Type B pancreatic cell (in vitro differentiated cells): Measurements from ENCODE around the gene ATG5. TPM values are rescaled to one million over a fixed set of nuclear protein-coding genes. Genes with fewer than 3 reads are reported as not detected.
A peak's percentile ranks its signal among the peaks of the same experiment; 100 is the strongest.

Experiments
- DNase-seq: peaks from one replicate; pipeline ENCODE4 v3.0.0; 2021; ENCODE audit warnings: mixed read lengths; ENCODE audit not compliant: unreplicated experiment; ENCODE audit errors: extremely low spot score
- H3K27ac Mint-ChIP-seq: 2 replicates; pipeline ENCODE4 v1.8.0; 2021; ENCODE audit warnings: mild to moderate bottlenecking, mixed read lengths
- H3K27me3 Mint-ChIP-seq: 2 replicates; pipeline ENCODE4 v1.8.0; 2021; ENCODE audit warnings: mixed read lengths
- H3K36me3 Mint-ChIP-seq: 2 replicates; pipeline ENCODE4 v1.8.0; 2021; ENCODE audit warnings: mixed read lengths
- H3K4me1 Mint-ChIP-seq: one replicate; pipeline ENCODE4 v1.8.0; 2021; ENCODE audit warnings: mixed read lengths; ENCODE audit not compliant: unreplicated experiment
- H3K4me3 Mint-ChIP-seq: 2 replicates; pipeline ENCODE4 v1.8.0; 2021; ENCODE audit warnings: mild to moderate bottlenecking, mixed read lengths
- H3K9me3 Mint-ChIP-seq: 2 replicates; pipeline ENCODE4 v1.8.0; 2021; ENCODE audit warnings: mixed read lengths
- total RNA-seq: library from RNA; stranded (reverse); gene quantifications from 2 replicates; pipeline ENCODE4 v1.2.1, GENCODE V29; 2021; ENCODE audit warnings: low replicate concordance
- TF ChIP-seq, protein P1 (sequence below): fragments of 200-600 bp; sonication (generic); conservative IDR thresholded peaks from 2 replicates; pipeline ENCODE4 v1.5.0; 2021; ENCODE audit warnings: antibody characterized with exemption, mild to moderate bottlenecking

Gene ATG5
- total RNA-seq, 1 donor from 2014 or later, result 27.8 TPM

DNA sequence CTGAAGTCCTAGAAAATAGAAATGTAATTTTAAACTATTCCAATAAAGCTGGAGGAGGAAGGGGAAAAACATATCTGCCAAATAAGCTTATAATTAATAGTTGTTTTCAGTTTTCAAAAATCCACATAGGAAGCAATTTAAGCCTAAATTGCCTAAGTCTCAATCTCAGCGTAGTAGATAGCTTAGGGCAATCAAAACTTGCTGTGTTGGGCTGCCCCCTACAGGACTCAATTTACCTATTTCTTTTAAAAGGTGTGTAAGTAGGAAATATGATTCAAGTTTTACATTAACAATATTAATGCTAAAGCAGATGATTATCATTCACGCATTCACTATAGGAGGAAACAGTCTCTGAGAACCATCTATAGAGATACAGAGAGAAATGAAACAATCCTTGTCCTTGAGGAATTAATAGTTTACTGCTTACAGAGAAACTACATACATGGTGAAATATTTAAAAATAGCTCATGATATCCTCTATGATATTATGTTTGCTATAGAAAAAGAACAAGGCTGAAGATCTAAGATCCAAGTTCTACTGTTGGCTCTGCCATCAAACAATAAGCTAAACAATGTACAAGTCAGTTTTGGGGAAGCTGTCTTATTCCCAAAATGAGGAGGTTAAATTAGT lies 102.1 kb downstream of the ATG5 start:
- Mint-ChIP-seq H3K4me1 (peaks cover 7% of the 10 kb centered on the region), H3K27me3 (no peaks in the 10 kb centered on the region), H3K4me3 (no peak overlapping the region), H3K36me3 (peaks cover 32% of the 10 kb centered on the region), H3K27ac (no peak overlapping the region), H3K9me3 (no peaks in the 10 kb centered on the region)
- DNase-seq, result no peak
- TF ChIP-seq, protein P1, sequence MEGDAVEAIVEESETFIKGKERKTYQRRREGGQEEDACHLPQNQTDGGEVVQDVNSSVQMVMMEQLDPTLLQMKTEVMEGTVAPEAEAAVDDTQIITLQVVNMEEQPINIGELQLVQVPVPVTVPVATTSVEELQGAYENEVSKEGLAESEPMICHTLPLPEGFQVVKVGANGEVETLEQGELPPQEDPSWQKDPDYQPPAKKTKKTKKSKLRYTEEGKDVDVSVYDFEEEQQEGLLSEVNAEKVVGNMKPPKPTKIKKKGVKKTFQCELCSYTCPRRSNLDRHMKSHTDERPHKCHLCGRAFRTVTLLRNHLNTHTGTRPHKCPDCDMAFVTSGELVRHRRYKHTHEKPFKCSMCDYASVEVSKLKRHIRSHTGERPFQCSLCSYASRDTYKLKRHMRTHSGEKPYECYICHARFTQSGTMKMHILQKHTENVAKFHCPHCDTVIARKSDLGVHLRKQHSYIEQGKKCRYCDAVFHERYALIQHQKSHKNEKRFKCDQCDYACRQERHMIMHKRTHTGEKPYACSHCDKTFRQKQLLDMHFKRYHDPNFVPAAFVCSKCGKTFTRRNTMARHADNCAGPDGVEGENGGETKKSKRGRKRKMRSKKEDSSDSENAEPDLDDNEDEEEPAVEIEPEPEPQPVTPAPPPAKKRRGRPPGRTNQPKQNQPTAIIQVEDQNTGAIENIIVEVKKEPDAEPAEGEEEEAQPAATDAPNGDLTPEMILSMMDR, result peak; percentile 87

DNA sequence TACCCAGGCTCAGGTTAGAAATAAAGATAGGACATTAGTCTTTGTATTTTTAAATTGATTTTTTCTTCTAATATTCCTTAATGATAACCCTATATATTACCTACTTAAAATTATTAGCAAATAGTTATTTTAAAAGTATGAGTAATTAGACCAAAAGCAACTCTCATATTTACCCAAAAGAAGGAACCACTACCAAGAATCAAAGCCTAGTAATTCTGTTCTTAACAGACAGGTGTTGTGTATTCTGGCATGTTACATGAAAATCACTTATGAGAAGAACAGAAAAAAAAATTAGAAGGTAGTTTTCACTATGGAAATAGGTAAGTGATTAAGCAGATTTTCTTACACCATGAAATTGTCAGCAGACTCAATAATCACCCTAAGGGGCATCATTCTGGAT lies 105.1 kb downstream of the ATG5 start:
- Mint-ChIP-seq H3K9me3 (no peaks in the 10 kb centered on the region), H3K4me1 (peaks cover 2% of the 10 kb centered on the region), H3K4me3 (no peak overlapping the region), H3K27ac (no peak overlapping the region), H3K27me3 (no peaks in the 10 kb centered on the region), H3K36me3 (peaks cover 9% of the 10 kb centered on the region)
- TF ChIP-seq, protein P1, result no peak
- DNase-seq, result no peak

DNA sequence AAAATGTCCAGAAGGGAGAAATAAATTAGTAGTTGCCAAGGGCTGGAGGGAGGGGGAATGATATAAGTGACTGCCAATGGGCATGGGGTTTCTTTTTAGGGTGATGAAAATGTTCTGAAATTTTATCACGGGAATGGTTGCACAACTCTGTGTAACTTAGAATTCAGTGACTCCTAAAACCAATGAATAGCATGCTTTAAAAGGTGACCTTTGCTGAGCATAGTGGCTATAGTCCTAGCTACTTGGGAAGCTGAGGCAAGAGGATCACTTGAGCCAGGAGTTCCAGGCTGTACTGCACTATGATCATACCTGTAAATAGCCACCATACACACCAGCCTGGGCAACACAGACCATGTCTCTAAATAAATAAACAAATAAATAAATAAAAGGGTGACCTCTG lies 109.0 kb downstream of the ATG5 start:
- Mint-ChIP-seq H3K4me1 (no peaks in the 10 kb centered on the region), H3K27ac (no peak overlapping the region), H3K4me3 (no peak overlapping the region), H3K9me3 (no peaks in the 10 kb centered on the region), H3K27me3 (no peaks in the 10 kb centered on the region), H3K36me3 (peaks cover 3% of the 10 kb centered on the region)
- TF ChIP-seq, protein P1, result no peak
- DNase-seq, result no peak

DNA sequence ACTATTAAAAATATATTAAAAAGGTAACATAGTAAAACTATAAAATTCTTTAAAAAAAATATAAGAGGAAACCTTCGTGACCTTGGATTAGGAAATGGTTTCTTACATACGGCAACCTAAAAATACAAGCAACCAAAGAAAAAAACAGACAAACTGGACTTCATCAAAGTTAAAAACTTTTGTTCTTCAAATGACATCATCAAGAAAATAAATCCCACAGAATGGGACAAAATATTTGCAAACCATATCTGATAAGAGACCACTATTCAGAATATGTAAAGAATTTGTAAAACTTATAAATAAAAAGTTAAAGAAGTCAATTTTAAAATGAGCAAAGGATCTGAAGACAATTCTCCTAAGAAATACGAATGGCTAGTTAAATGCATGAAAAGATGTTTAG lies 110.0 kb downstream of the ATG5 start:
- Mint-ChIP-seq H3K27ac (no peak overlapping the region), H3K9me3 (no peaks in the 10 kb centered on the region), H3K27me3 (no peaks in the 10 kb centered on the region), H3K4me3 (no peak overlapping the region), H3K4me1 (no peaks in the 10 kb centered on the region), H3K36me3 (peaks cover 8% of the 10 kb centered on the region)
- no peak for DNase-seq
- TF ChIP-seq, protein P1, result no peak

DNA sequence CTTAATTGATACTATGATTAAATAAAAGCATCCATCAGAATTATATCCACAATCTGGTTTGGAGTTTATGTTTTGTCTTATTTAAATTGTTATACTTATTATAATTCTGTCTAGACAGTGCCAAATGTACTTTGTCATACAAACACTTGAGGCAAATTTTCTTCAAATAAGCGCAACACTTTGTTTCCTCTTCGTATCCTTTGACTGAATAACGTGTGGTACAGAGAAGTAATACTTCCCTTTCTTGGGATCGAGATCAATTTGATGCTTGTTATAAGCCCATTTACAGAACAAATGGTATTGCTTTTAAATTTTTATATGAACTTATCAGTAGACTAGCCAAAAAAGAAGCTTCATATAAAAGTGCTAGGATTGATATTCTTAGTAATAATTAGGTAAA lies 111.0 kb downstream of the ATG5 start:
- no peaks in the 10 kb centered on the region for H3K27me3 Mint-ChIP-seq
- H3K4me3 Mint-ChIP-seq, result no peak overlapping the region
- H3K4me1 Mint-ChIP-seq, result no peaks in the 10 kb centered on the region
- no peaks in the 10 kb centered on the region for H3K9me3 Mint-ChIP-seq
- H3K27ac Mint-ChIP-seq, result no peak overlapping the region
- TF ChIP-seq, protein P1, result no peak
- DNase-seq, result no peak
- H3K36me3 Mint-ChIP-seq, result peaks cover 8% of the 10 kb centered on the region
